Islet precursor cell (in vitro differentiated cells): ENCODE data around the gene SPATA31C2.
"Not testable (repeated sequence)": the region's sequence is repeated elsewhere in the genome, so short reads cannot be mapped to it uniquely, and the experiment has no call there.

Experiments
- DNase-seq: peaks from one replicate; pipeline ENCODE4 v3.0.0-alpha.2; 2018

SPATA31C2 gene

GRCh38 chr9:88138375-88138774 is at the start of gene SPATA31C2:
TSS of gene SPATA31C2 (minus strand) at chr9:88138475. CDS start at chr9:88138446, 29 bp downstream.
- DNase-seq, result not testable (repeated sequence)

GRCh38 chr9:88187631-88188030 is 49.4 kb upstream of the SPATA31C2 start:
- DNase-seq, result no peak

- DNase-seq, result no peak
These were observed 48.3 kb upstream of the SPATA31C2 start for GRCh38 chr9:88186495-88187110.

- DNase-seq, result no peak
These were observed 46.7 kb upstream of the SPATA31C2 start for GRCh38 chr9:88184976-88185375.

- DNase-seq, result no peak
These were observed 45.7 kb upstream of the SPATA31C2 start for GRCh38 chr9:88183798-88184495.

- no peak for DNase-seq
These were observed 44.2 kb upstream of the SPATA31C2 start for GRCh38 chr9:88182501-88182900.

GRCh38 chr9:88180081-88180765 is 41.9 kb upstream of the SPATA31C2 start:
- no peak for DNase-seq

GRCh38 chr9:88179062-88179521 is 40.8 kb upstream of the SPATA31C2 start:
- DNase-seq, result no peak

- DNase-seq, result no peak
These were observed 40.4 kb upstream of the SPATA31C2 start for GRCh38 chr9:88178641-88179040.

GRCh38 chr9:88177371-88177770 is 39.1 kb upstream of the SPATA31C2 start:
- DNase-seq, result no peak

- no peak for DNase-seq
These were observed 36.0 kb upstream of the SPATA31C2 start for GRCh38 chr9:88174324-88174723.

GRCh38 chr9:88173378-88173999 is 35.2 kb upstream of the SPATA31C2 start:
- DNase-seq, result peak; percentile 65

- DNase-seq, result no peak
These were observed 31.4 kb upstream of the SPATA31C2 start for GRCh38 chr9:88169700-88170099.

- DNase-seq, result no peak
These were observed 30.3 kb upstream of the SPATA31C2 start for GRCh38 chr9:88168564-88168963.

- no peak for DNase-seq
These were observed 28.4 kb upstream of the SPATA31C2 start for GRCh38 chr9:88166660-88167059.

- DNase-seq, result no peak
These were observed 26.6 kb upstream of the SPATA31C2 start for GRCh38 chr9:88164850-88165249.

- no peak for DNase-seq
These were observed 22.9 kb upstream of the SPATA31C2 start for GRCh38 chr9:88161144-88161543.

- DNase-seq, result no peak
These were observed 5.8 kb upstream of the SPATA31C2 start for GRCh38 chr9:88143957-88144625.

GRCh38 chr9:88143179-88143578 is 4.9 kb upstream of the SPATA31C2 start:
- no peak for DNase-seq

GRCh38 chr9:88133552-88133951 is 4.7 kb downstream of the SPATA31C2 start:
- DNase-seq, result not testable (repeated sequence)

- DNase-seq, result not testable (repeated sequence)
These were observed 8.7 kb downstream of the SPATA31C2 start for GRCh38 chr9:88129556-88129955.

- DNase-seq, result not testable (repeated sequence)
These were observed 10.5 kb downstream of the SPATA31C2 start for GRCh38 chr9:88127700-88128300.
